SK-N-SH (cell line): ENCODE measurements around the gene RPS6KA2. TPM values are rescaled to one million over a fixed set of nuclear protein-coding genes. Genes with fewer than 3 reads are reported as not detected.

Source experiments
- CTCF ChIA-PET: fragments of 300-600, 350-600 bp; formaldehyde crosslinking; extraction: SDS; loops from one replicate; lab custom pipeline; 2021; lab: Yijun Ruan, JAX
- POLR2A ChIA-PET: fragments of 350-600 bp; sonication (Branson Sonifier 250); formaldehyde crosslinking; extraction: SDS; loops from one replicate; lab custom pipeline; 2020; ENCODE audit warnings: antibody characterized with exemption, inconsistent platforms; lab: Yijun Ruan, JAX
- DNase-seq: peaks from one replicate; pipeline ENCODE4 v3.0.0; 2012
- H2AFZ ChIP-seq: fragments of 200-600 bp; sonication (generic); 2 replicates; pipeline ENCODE4 v1.8.1; 2016; ENCODE audit warnings: antibody characterized with exemption, mild to moderate bottlenecking, low read depth
- H3F3A ChIP-seq: fragments of 200-600 bp; sonication (generic); replicated peaks from 2 replicates; pipeline ENCODE3; 2016; ENCODE audit warnings: antibody characterized with exemption, mild to moderate bottlenecking; ENCODE audit not compliant: insufficient read depth
- H3K27ac ChIP-seq, 2 experiments: fragments of 200-500 bp in 1 of 2; fragments of 200-600 bp in 1 of 2; sonication (Bioruptor generic) in 1 of 2; sonication (generic), shearing (Covaris generic) in 1 of 2; 2 replicates each; pipeline versions ENCODE4 v1.5.1 to v1.6.1; 2014 to 2016; ENCODE audit warnings: low read depth in 2 of 2, inconsistent platforms in 1 of 2, low read length in 1 of 2, mild to moderate bottlenecking in 1 of 2, mixed read lengths in 1 of 2
- H3K27me3 ChIP-seq: fragments of 200-600 bp; sonication (generic), shearing (Covaris generic); 2 replicates; pipeline ENCODE4 v1.6.1; 2016; ENCODE audit warnings: mixed run types; ENCODE audit not compliant: insufficient read depth
- H3K36me3 ChIP-seq, 2 experiments: fragments of 200-500 bp in 1 of 2; fragments of 200-600 bp in 1 of 2; sonication (Bioruptor generic) in 1 of 2; sonication (generic) in 1 of 2; replicated peaks in 1 of 2; 2 replicates each; pipeline versions ENCODE3 to v1.5.1; 2014 to 2016; ENCODE audit warnings: low read length in 1 of 2, mild to moderate bottlenecking in 1 of 2; ENCODE audit not compliant: insufficient read depth in 2 of 2, control insufficient read depth in 1 of 2
- H3K4me1 ChIP-seq, 2 experiments: fragments of 200-500 bp in 1 of 2; fragments of 200-600 bp in 1 of 2; sonication (Bioruptor generic) in 1 of 2; sonication (generic), shearing (Covaris generic) in 1 of 2; 2 replicates each; pipeline versions ENCODE4 v1.5.1 to v1.6.1; 2014 to 2016; ENCODE audit warnings: low read depth in 1 of 2, low read length in 1 of 2, mixed run types in 1 of 2; ENCODE audit not compliant: insufficient read depth in 2 of 2, control insufficient read depth in 1 of 2
- H3K4me2 ChIP-seq: fragments of 200-600 bp; sonication (generic), shearing (Covaris generic); 2 replicates; pipeline ENCODE4 v1.6.1; 2017; ENCODE audit warnings: mixed run types
- H3K4me3 ChIP-seq, 2 experiments: fragments of 200-500 bp in 1 of 2; fragments of 200-600 bp in 1 of 2; sonication (Bioruptor generic) in 1 of 2; sonication (generic), shearing (Covaris generic) in 1 of 2; 2 replicates each; pipeline versions ENCODE4 v1.5.1 to v1.8.1; 2014 to 2016; ENCODE audit warnings: low read depth in 2 of 2, inconsistent platforms in 1 of 2, low read length in 1 of 2, mild to moderate bottlenecking in 1 of 2, mixed read lengths in 1 of 2, moderate library complexity in 1 of 2
- H3K79me2 ChIP-seq: fragments of 200-600 bp; sonication (generic); 2 replicates; pipeline ENCODE4 v1.8.1; 2017; ENCODE audit warnings: mild to moderate bottlenecking; ENCODE audit not compliant: insufficient read depth
- H3K9ac ChIP-seq: fragments of 200-600 bp; sonication (generic); 2 replicates; pipeline ENCODE4 v1.6.1; 2017; ENCODE audit warnings: mixed run types
- H3K9me2 ChIP-seq: fragments of 200-600 bp; sonication (generic); 2 replicates; pipeline ENCODE4 v1.6.1; 2017; ENCODE audit warnings: mixed run types
- H3K9me3 ChIP-seq: fragments of 200-600 bp; sonication (generic); 2 replicates; pipeline ENCODE4 v1.6.1; 2017; ENCODE audit warnings: mixed run types, mild to moderate bottlenecking, moderate library complexity
- H4K20me1 ChIP-seq: fragments of 200-600 bp; sonication (generic); 2 replicates; pipeline ENCODE4 v1.6.1; 2017; ENCODE audit warnings: mild to moderate bottlenecking, mixed run types; ENCODE audit not compliant: insufficient read depth
- CTCF ChIP-seq: fragments of 200-600 bp; sonication (generic); IDR thresholded peaks from 2 replicates; pipeline ENCODE4 v1.6.1; 2017; ENCODE audit warnings: antibody characterized with exemption, mild to moderate bottlenecking, moderate library complexity
- ELF1 ChIP-seq: IDR thresholded peaks from 2 replicates; pipeline ENCODE4 v1.4.0; 2012
- EZH2phosphoT487 ChIP-seq: fragments of 200-600 bp; sonication (generic); IDR thresholded peaks from 2 replicates; pipeline ENCODE4 v1.6.1; 2017; ENCODE audit warnings: low read depth, mixed run types, mild to moderate bottlenecking, antibody characterized with exemption, moderate library complexity, borderline replicate concordance
- FOXM1 ChIP-seq: IDR thresholded peaks from 2 replicates; pipeline ENCODE4 v1.4.0; 2012; ENCODE audit warnings: low read depth, mild to moderate bottlenecking
- JUND ChIP-seq: IDR thresholded peaks from 2 replicates; pipeline ENCODE4 v1.4.0; 2012
- MAX ChIP-seq: IDR thresholded peaks from 2 replicates; pipeline ENCODE4 v1.4.0; 2012; ENCODE audit warnings: low read depth
- MEF2A ChIP-seq: IDR thresholded peaks from 2 replicates; pipeline ENCODE4 v1.4.0; 2012; ENCODE audit warnings: low read depth, borderline replicate concordance
- MXI1 ChIP-seq: IDR thresholded peaks from 2 replicates; pipeline ENCODE4 v1.6.1; 2012; ENCODE audit warnings: mild to moderate bottlenecking, low read depth, low read length, improper control_type of control experiment
- PBX3 ChIP-seq: IDR thresholded peaks from 2 replicates; pipeline ENCODE4; 2012
- RAD21 ChIP-seq: IDR thresholded peaks from 2 replicates; pipeline ENCODE4 v1.6.1; 2012; ENCODE audit warnings: mild to moderate bottlenecking, low read length
- REST ChIP-seq: IDR thresholded peaks from 2 replicates; pipeline ENCODE4 v1.6.1; 2012; ENCODE audit warnings: mild to moderate bottlenecking, low read depth, low read length, moderate library complexity
- RFX5 ChIP-seq: IDR thresholded peaks from 2 replicates; pipeline ENCODE4 v1.6.1; 2012; ENCODE audit warnings: mild to moderate bottlenecking, improper control_type of control experiment, low read length
- RXRA ChIP-seq: IDR thresholded peaks from 2 replicates; pipeline ENCODE4 v1.4.0; 2012; ENCODE audit warnings: low read depth, mild to moderate bottlenecking, borderline replicate concordance
- TEAD4 ChIP-seq: IDR thresholded peaks from 2 replicates; pipeline ENCODE4 v1.4.0; 2012; ENCODE audit warnings: mild to moderate bottlenecking, borderline replicate concordance; ENCODE audit not compliant: insufficient read depth
- YY1 ChIP-seq: IDR thresholded peaks from 2 replicates; pipeline ENCODE4 v1.4.0; 2012; ENCODE audit warnings: low read depth, mild to moderate bottlenecking
- WGBS: methylation state at CpG from one replicate; pipeline ENCODE4 v1.1.6; 2017; ENCODE audit warnings: low lambda C conversion rate; 5-methylcytosine and 5-hydroxymethylcytosine counted together
- polyA plus RNA-seq, 3 experiments: library from polyadenylated mRNA; depleted of rRNA; stranded (reverse); fragments of >200 nt; gene quantifications; 2 replicates each; pipeline ENCODE4 v1.2.3, GENCODE V29; 2012

The RPS6KA2 gene
- polyA plus RNA-seq, 1 of the 3 experiments (the other 2 are of a cell fraction) = 59.5 TPM

GRCh38 chr6:166503167-166503744 is 123.8 kb downstream of the RPS6KA2 start:
- Histone ChIP-seq H3K79me2 (no peaks in the 10 kb centered on the region), H3K27ac (peak overlapping the region in 1 of 2 experiments; percentile 29; a peak in 2 of 4 replicates), H3F3A (no peaks in the 10 kb centered on the region), H3K9me3 (no peaks in the 10 kb centered on the region), H3K9me2 (no peaks in the 10 kb centered on the region), H3K4me3 (no peak overlapping the region), H3K27me3 (no peaks in the 10 kb centered on the region), H2AFZ (no peak overlapping the region), H3K4me2 (no peak overlapping the region), H3K4me1 (peaks cover 0 to 42% of the 10 kb centered on the region in 2 experiments; a peak in 2 of 4 replicates), H4K20me1 (no peaks in the 10 kb centered on the region), H3K9ac (no peak overlapping the region), H3K36me3 (peaks cover 16 to 82% of the 10 kb centered on the region in 2 experiments)
- ChIA-PET POLR2A (no interaction called here), CTCF (interaction anchor here (0.6 to 1.2 kb wide), 4 partner anchors 13 to 338 kb away, joined by 3 read pairs; no protein-coding TSS in a partner anchor)
- no peak for DNase-seq
- 92% methylated on average over 7 of the region's 12 CpGs for WGBS
- TF ChIP-seq ELF1 (no peak), FOXM1 (no peak), MXI1 (peak; percentile 36; the same call in 1 of the 2 replicates), CTCF (no peak)

- H3K36me3 ChIP-seq = peaks cover 16 to 84% of the 10 kb centered on the region in 2 experiments
- no peaks in the 10 kb centered on the region for H3F3A ChIP-seq
- peak overlapping the region in 1 of 2 experiments; percentile 66; a peak in 2 of 4 replicates for H3K27ac ChIP-seq
- no peaks in the 10 kb centered on the region for H3K9me2 ChIP-seq
- WGBS = 76% methylated on average over 14 of the region's 14 CpGs
- no peak overlapping the region for H3K4me3 ChIP-seq
- no peaks in the 10 kb centered on the region for H3K9me3 ChIP-seq
- H3K9ac ChIP-seq = no peak overlapping the region
- no peaks in the 10 kb centered on the region for H4K20me1 ChIP-seq
- ChIA-PET CTCF (interaction anchor here (0.6 to 1.7 kb wide), 4 partner anchors 12 to 226 kb away, joined by 3 to 4 read pairs (median 3); no protein-coding TSS in a partner anchor), POLR2A (no interaction called here)
- H3K79me2 ChIP-seq = no peaks in the 10 kb centered on the region
- H3K4me1 ChIP-seq = peaks cover 0 to 46% of the 10 kb centered on the region in 2 experiments; a peak in 2 of 4 replicates
- H3K27me3 ChIP-seq = no peaks in the 10 kb centered on the region
- DNase-seq = peak; percentile 39
- H3K4me2 ChIP-seq = no peak overlapping the region
- no peak overlapping the region for H2AFZ ChIP-seq
- TF ChIP-seq TEAD4 (no peak), EZH2phosphoT487 (no peak), CTCF (no peak), JUND (no peak), YY1 (no peak), MAX (no peak), PBX3 (no peak), RAD21 (no peak), MEF2A (no peak), RXRA (no peak), REST (no peak), RFX5 (no peak)
Observed at GRCh38 chr6:166502453-166502852, 124.6 kb downstream of the RPS6KA2 start.
